DND-41 (cell line): ENCODE results near the gene CLEC17A.

Source experiments
- ATAC-seq: fragments of 200-7000 bp; cut with Tn5 transposase; 3 replicates; pipeline ENCODE4 v1.9.1; 2021; ENCODE audit warnings: low read depth; ENCODE audit not compliant: insufficient read depth
- DNase-seq: peaks from one replicate; pipeline ENCODE4 v3.0.0-alpha.2; 2020
- H2AFZ ChIP-seq: 2 replicates; pipeline ENCODE4 v1.6.0; 2012; ENCODE audit warnings: low read depth, low read length
- H3K27ac ChIP-seq: 2 replicates; pipeline ENCODE4 v1.5.1; 2012; ENCODE audit warnings: low read length, inconsistent platforms
- H3K27me3 ChIP-seq: fragments of 200-600 bp; sonication (generic); 2 replicates; pipeline ENCODE4 v1.6.0; 2012; ENCODE audit warnings: low read length, mild to moderate bottlenecking, inconsistent platforms; ENCODE audit not compliant: insufficient read depth, poor library complexity
- H3K36me3 ChIP-seq: 2 replicates; pipeline ENCODE4 v1.5.1; 2012; ENCODE audit warnings: low read length, inconsistent platforms; ENCODE audit not compliant: insufficient read depth
- H3K4me1 ChIP-seq: 2 replicates; pipeline ENCODE4 v1.5.1; 2012; ENCODE audit warnings: mild to moderate bottlenecking, low read length; ENCODE audit not compliant: insufficient read depth
- H3K4me2 ChIP-seq: 2 replicates; pipeline ENCODE4 v1.6.0; 2012; ENCODE audit warnings: mild to moderate bottlenecking, moderate library complexity, low read length, inconsistent platforms; ENCODE audit not compliant: insufficient read depth
- H3K4me3 ChIP-seq, 2 experiments: fragments of 200-600 bp in 1 of 2; shearing (Covaris generic) in 1 of 2; 2 replicates each; pipeline ENCODE4 v1.5.1; 2012 to 2016; ENCODE audit warnings: inconsistent platforms in 2 of 2, low read length in 2 of 2, mild to moderate bottlenecking in 2 of 2, low read depth in 1 of 2, moderate library complexity in 1 of 2
- H3K79me2 ChIP-seq: 2 replicates; pipeline ENCODE4 v1.6.0; 2012; ENCODE audit warnings: low read length, inconsistent platforms; ENCODE audit not compliant: insufficient read depth
- H3K9ac ChIP-seq: 2 replicates; pipeline ENCODE4 v1.6.0; 2012; ENCODE audit warnings: low read depth, mild to moderate bottlenecking, inconsistent platforms, low read length, moderate library complexity
- H3K9me3 ChIP-seq: 2 replicates; pipeline ENCODE4 v1.5.1; 2012; ENCODE audit warnings: low read length, moderate library complexity, mild to moderate bottlenecking, inconsistent platforms; ENCODE audit not compliant: insufficient read depth, severe bottlenecking
- H4K20me1 ChIP-seq: 2 replicates; pipeline ENCODE4 v1.6.0; 2012; ENCODE audit warnings: low read length; ENCODE audit not compliant: insufficient read depth
- EZH2 ChIP-seq: IDR thresholded peaks from 3 replicates; pipeline ENCODE4 v1.6.1; 2012; ENCODE audit warnings: borderline replicate concordance, low read depth, mild to moderate bottlenecking, moderate library complexity, low read length, inconsistent platforms; ENCODE audit not compliant: severe bottlenecking
- TF ChIP-seq, protein P1 (sequence below): IDR thresholded peaks from 2 replicates; pipeline ENCODE4 v1.5.1; 2012; ENCODE audit warnings: borderline replicate concordance, low read length, moderate library complexity, mild to moderate bottlenecking; ENCODE audit not compliant: poor library complexity, severe bottlenecking; ENCODE audit errors: extremely low read depth

The CLEC17A gene

DNA sequence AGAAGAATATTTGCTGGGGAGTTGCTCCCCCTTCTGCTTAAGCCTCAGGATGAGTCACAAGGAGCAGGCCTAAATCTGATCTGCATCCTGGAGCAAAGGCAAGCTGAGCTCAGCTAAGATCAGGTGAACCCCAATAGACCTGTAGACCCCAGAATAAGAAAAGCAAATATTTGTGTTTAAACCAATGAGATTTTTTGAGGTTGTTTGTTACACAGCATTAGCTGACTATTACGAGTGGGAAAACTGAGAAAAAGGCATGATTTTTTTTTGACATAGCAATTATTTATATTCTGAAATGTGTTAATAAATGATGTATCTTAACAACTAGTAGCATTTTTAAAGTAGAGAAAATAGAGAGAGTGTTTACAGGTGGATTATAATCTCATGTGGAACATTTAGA lies 46.7 kb downstream of the CLEC17A start:
- Histone ChIP-seq H3K4me2 (no peak overlapping the region), H4K20me1 (no peaks in the 10 kb centered on the region), H3K27ac (no peak overlapping the region), H3K9ac (no peak overlapping the region), H3K4me1 (no peaks in the 10 kb centered on the region), H3K9me3 (peaks cover 3% of the 10 kb centered on the region), H2AFZ (no peak overlapping the region), H3K36me3 (no peaks in the 10 kb centered on the region), H3K27me3 (no peaks in the 10 kb centered on the region), H3K79me2 (no peaks in the 10 kb centered on the region), H3K4me3 (no peak overlapping the region)
- ATAC-seq (no peak), DNase-seq (no peak)
- TF ChIP-seq, protein P1, sequence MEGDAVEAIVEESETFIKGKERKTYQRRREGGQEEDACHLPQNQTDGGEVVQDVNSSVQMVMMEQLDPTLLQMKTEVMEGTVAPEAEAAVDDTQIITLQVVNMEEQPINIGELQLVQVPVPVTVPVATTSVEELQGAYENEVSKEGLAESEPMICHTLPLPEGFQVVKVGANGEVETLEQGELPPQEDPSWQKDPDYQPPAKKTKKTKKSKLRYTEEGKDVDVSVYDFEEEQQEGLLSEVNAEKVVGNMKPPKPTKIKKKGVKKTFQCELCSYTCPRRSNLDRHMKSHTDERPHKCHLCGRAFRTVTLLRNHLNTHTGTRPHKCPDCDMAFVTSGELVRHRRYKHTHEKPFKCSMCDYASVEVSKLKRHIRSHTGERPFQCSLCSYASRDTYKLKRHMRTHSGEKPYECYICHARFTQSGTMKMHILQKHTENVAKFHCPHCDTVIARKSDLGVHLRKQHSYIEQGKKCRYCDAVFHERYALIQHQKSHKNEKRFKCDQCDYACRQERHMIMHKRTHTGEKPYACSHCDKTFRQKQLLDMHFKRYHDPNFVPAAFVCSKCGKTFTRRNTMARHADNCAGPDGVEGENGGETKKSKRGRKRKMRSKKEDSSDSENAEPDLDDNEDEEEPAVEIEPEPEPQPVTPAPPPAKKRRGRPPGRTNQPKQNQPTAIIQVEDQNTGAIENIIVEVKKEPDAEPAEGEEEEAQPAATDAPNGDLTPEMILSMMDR, result no peak
- no peak for TF ChIP-seq EZH2

DNA sequence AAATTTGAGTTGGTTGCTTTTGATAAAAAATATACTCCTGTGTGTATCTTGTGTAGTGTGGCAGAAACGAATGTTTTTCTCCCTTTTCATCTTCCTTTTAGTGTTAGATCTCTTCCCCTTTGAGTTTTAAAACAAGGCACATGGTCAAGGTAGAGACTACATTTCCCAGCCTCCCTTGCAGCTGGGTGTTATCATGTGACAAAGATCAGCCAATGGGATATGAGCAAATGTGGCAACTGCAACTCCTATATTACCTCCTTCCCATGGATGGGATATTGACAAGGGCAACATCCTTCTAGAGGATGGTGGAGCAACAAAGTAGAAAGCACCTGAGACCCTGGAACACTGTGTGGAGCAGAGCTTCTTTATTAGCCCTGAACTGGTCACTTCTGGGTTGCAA lies 49.4 kb downstream of the CLEC17A start:
- H3K79me2 ChIP-seq, result no peaks in the 10 kb centered on the region
- H2AFZ ChIP-seq, result no peak overlapping the region
- no peaks in the 10 kb centered on the region for H3K36me3 ChIP-seq
- H3K27ac ChIP-seq, result no peak overlapping the region
- H3K9ac ChIP-seq, result no peak overlapping the region
- no peak overlapping the region for H3K4me3 ChIP-seq
- no peaks in the 10 kb centered on the region for H3K4me1 ChIP-seq
- no peaks in the 10 kb centered on the region for H3K27me3 ChIP-seq
- H3K9me3 ChIP-seq, result peaks cover 3% of the 10 kb centered on the region
- no peaks in the 10 kb centered on the region for H4K20me1 ChIP-seq
- ATAC-seq (no peak), DNase-seq (peak; percentile 20)
- H3K4me2 ChIP-seq, result no peak overlapping the region
- TF ChIP-seq, protein P1, result no peak
- no peak for TF ChIP-seq EZH2

DNA sequence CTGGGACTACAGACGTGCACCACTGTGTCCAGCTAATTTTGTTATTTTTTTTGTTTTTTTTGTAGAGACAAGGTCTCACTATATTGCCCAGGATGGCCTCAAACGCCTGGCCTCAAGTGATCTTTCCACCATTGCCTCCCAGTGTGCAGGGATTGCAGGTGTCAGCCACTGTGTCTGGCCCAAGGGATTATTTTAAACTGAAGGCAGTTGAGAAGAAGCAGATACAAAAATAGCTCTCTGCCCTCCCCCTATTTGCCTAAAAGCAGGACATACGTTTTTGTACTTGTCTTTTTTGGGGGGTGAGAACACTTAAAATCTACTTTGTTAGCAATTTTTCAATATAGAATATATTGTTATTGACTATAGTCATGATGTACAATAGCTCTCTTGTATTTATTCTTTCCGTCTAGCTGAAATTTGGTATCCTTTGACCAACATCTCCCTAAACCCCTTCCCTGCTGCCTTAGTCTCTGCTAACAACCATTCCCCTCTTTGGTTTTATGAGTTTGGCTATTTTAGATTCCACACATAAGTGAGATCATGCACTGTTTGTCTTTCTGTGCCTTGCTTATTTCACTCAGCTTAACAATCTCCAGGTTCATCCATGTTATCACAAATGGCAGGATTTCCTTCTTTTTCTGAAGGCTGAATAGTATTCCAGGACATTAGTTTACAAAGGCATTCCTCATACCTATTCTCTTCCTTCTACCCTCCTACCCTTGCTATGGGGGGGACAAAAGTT lies 56.8 kb downstream of the CLEC17A start:
- H4K20me1 ChIP-seq, result no peaks in the 10 kb centered on the region
- no peak for TF ChIP-seq EZH2
- TF ChIP-seq, protein P1, result no peak
- H3K4me3 ChIP-seq, result no peak overlapping the region
- ATAC-seq (no peak), DNase-seq (no peak)
- H3K27me3 ChIP-seq, result no peaks in the 10 kb centered on the region
- H3K79me2 ChIP-seq, result no peaks in the 10 kb centered on the region
- H3K27ac ChIP-seq, result no peak overlapping the region
- H3K36me3 ChIP-seq, result no peaks in the 10 kb centered on the region
- H3K4me1 ChIP-seq, result no peaks in the 10 kb centered on the region
- no peak overlapping the region for H2AFZ ChIP-seq
- no peak overlapping the region for H3K9ac ChIP-seq
- no peak overlapping the region for H3K4me2 ChIP-seq
- H3K9me3 ChIP-seq, result peaks cover 3% of the 10 kb centered on the region

DNA sequence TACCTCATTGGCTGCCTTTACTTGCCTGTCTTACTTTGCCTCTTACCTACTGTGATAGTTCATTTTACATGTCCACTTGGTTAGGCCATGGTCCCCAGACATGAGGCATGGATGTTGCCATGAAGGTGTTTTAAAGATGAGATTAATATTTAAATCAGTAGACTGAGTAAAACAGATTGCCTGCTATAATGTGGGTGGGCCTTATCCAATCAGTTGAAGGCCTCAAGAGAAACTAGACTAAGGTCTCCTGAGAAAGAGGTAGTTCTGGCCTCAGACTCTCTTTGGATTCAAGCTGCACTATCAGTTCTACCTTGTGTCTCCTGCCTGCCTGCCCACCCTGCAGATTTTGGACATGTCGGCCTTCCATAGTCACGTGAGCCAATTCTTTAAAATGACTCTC lies 65.6 kb downstream of the CLEC17A start:
- Histone ChIP-seq H3K9me3 (no peaks in the 10 kb centered on the region), H3K4me3 (no peak overlapping the region), H3K4me2 (no peak overlapping the region), H3K9ac (no peak overlapping the region), H3K27me3 (no peaks in the 10 kb centered on the region), H4K20me1 (no peaks in the 10 kb centered on the region), H3K36me3 (no peaks in the 10 kb centered on the region), H3K27ac (no peak overlapping the region), H2AFZ (no peak overlapping the region), H3K4me1 (no peaks in the 10 kb centered on the region), H3K79me2 (no peaks in the 10 kb centered on the region)
- TF ChIP-seq, protein P1, result no peak
- no peak for TF ChIP-seq EZH2
- ATAC-seq (no peak), DNase-seq (no peak)
